Measurements from ENCODE around the gene ZNF283. TPM values are rescaled to one million over a fixed set of nuclear protein-coding genes. Genes with fewer than 3 reads are reported as not detected.
"Not testable (repeated sequence)": the region's sequence is repeated elsewhere in the genome, so short reads cannot be mapped to it uniquely, and the experiment has no call there.

ZNF283 gene
- total RNA-seq, 2 donors from 2014 or later, result 8.1 to 15.3 TPM

DNA sequence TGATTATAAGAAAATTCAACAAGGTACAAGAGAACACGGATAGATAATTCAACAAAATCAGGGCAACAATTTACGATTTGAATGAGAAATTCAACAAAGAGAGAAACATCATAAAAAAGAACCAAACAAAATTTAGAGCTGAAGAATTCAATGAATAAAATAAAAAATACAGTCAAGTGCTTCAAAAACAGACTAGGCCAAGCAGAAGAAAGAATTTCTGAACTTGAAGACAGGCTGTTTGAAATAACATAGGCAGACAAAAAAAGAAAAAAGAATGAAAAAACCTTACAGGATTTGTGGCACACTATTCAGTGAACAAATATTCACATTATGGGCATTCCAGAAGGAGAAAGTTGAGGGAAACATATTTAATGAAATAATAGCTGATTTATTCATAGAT lies 31.1 kb downstream of the ZNF283 start:
- H3K27me3 ChIP-seq (replicated peaks; ENCODE audit: insufficient read depth), result no peaks in the 10 kb centered on the region
- ATAC-seq (ENCODE audit: insufficient number of reproducible peaks, low FRiP score, low read depth), result no peak
- DNase-seq (ENCODE audit: low spot score), result no peak
- H3K4me1 ChIP-seq (ENCODE audit: control insufficient read depth in 1 of 2, low read depth in 2 of 2), result no peaks in the 10 kb centered on the region
- no peak overlapping the region for H3K27ac ChIP-seq
- no peak overlapping the region for H3K4me3 ChIP-seq
- TF ChIP-seq, protein P1, sequence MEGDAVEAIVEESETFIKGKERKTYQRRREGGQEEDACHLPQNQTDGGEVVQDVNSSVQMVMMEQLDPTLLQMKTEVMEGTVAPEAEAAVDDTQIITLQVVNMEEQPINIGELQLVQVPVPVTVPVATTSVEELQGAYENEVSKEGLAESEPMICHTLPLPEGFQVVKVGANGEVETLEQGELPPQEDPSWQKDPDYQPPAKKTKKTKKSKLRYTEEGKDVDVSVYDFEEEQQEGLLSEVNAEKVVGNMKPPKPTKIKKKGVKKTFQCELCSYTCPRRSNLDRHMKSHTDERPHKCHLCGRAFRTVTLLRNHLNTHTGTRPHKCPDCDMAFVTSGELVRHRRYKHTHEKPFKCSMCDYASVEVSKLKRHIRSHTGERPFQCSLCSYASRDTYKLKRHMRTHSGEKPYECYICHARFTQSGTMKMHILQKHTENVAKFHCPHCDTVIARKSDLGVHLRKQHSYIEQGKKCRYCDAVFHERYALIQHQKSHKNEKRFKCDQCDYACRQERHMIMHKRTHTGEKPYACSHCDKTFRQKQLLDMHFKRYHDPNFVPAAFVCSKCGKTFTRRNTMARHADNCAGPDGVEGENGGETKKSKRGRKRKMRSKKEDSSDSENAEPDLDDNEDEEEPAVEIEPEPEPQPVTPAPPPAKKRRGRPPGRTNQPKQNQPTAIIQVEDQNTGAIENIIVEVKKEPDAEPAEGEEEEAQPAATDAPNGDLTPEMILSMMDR (IDR thresholded peaks at IDR 0.05), result no peak
- peaks cover 5% of the 10 kb centered on the region for H3K36me3 ChIP-seq
- H3K9me3 ChIP-seq, result peaks cover 94% of the 10 kb centered on the region

DNA sequence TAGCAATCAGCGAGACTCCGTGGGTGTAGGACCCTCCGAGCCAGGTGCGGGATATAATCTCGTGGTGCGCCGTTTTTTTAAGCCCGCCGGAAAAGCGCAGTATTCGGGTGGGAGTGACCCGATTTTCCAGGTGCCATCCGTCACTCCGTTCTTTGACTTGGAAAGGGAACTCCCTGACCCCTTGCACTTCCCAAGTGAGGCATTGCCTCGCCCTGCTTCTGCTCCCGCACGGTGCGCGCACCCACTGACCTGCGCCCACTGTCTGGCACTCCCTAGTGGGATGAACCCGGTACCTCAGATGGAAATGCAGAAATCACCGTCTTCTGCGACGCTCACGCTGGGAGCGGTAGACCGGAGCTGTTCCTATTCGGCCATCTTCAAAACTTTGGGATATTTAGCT lies 39.8 kb downstream of the ZNF283 start:
- not testable (repeated sequence) for H3K4me1 ChIP-seq (ENCODE audit: control insufficient read depth in 1 of 2, low read depth in 2 of 2); H3K36me3 ChIP-seq; ATAC-seq (ENCODE audit: insufficient number of reproducible peaks, low FRiP score, low read depth); H3K4me3 ChIP-seq; DNase-seq (ENCODE audit: low spot score); H3K27ac ChIP-seq; H3K27me3 ChIP-seq (replicated peaks; ENCODE audit: insufficient read depth)
- peaks cover 75% of the 10 kb centered on the region for H3K9me3 ChIP-seq

DNA sequence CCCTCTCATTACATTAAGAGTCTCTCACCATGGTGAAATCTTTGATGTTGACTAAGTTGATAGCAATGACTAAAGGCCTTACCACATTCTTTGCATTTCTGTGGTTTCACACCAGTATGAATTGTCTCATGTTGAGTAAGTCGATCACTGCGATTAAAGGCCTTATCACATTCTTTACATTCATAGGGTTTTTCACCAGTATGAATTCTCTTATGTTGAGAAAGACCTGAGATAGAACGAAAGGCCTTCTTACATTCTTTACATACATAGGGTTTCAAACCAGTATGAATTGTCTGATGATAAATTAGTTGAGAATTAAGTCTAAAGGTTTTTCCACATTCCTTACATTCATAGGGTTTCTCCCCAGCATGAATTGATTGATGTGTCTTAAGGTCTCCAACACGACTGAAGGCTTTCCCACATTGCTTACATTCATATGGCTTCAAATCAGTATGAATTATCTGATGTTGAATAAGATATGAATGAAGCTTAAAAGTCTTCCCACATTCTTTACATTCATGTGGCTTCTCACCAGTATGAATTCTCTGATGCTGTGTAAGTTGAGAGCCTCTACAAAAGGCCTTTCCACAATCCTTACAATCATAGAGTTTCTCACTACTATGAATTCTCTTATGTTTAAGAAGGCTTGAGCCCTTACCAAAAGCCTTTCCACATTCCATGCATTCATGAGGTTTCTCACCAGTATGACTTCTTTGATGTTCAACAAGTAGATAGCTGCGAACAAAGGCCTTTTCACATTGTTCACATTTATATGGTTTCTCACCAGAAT lies 45.6 kb downstream of the ZNF283 start:
- TF ChIP-seq, protein P1 (IDR thresholded peaks at IDR 0.05), result no peak
- no peaks in the 10 kb centered on the region for H3K27me3 ChIP-seq (replicated peaks; ENCODE audit: insufficient read depth)
- no peak overlapping the region for H3K4me3 ChIP-seq
- DNase-seq (ENCODE audit: low spot score), result no peak
- H3K4me1 ChIP-seq (ENCODE audit: control insufficient read depth in 1 of 2, low read depth in 2 of 2), result no peaks in the 10 kb centered on the region
- H3K36me3 ChIP-seq, result peaks cover 7% of the 10 kb centered on the region
- ATAC-seq (ENCODE audit: insufficient number of reproducible peaks, low FRiP score, low read depth), result no peak
- peaks cover 93% of the 10 kb centered on the region for H3K9me3 ChIP-seq
- no peak overlapping the region for H3K27ac ChIP-seq

DNA sequence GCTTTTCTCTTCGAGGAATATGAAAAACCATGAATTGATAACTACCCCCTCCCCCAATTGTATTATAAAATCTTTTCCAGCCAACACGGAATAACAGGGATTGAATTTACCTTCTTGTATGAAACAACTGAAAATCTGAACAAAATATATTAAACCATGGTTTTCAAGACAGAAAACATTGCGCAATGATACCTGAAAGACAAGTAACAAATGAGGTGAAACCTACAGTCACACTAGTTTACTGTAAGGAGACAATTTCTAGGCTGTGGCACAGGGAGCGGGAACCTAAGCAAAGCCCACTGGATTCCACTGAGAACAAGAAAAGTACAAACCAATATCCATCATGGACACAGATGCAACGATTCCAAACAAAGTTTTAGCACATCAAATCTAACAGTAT lies 53.4 kb downstream of the ZNF283 start:
- no peak overlapping the region for H3K4me3 ChIP-seq
- DNase-seq (ENCODE audit: low spot score), result no peak
- TF ChIP-seq, protein P1 (IDR thresholded peaks at IDR 0.05), result no peak
- H3K9me3 ChIP-seq, result peaks cover 84% of the 10 kb centered on the region
- H3K27me3 ChIP-seq (replicated peaks; ENCODE audit: insufficient read depth), result no peaks in the 10 kb centered on the region
- H3K27ac ChIP-seq, result no peak overlapping the region
- no peak for ATAC-seq (ENCODE audit: insufficient number of reproducible peaks, low FRiP score, low read depth)
- no peaks in the 10 kb centered on the region for H3K4me1 ChIP-seq (ENCODE audit: control insufficient read depth in 1 of 2, low read depth in 2 of 2)
- no peaks in the 10 kb centered on the region for H3K36me3 ChIP-seq

DNA sequence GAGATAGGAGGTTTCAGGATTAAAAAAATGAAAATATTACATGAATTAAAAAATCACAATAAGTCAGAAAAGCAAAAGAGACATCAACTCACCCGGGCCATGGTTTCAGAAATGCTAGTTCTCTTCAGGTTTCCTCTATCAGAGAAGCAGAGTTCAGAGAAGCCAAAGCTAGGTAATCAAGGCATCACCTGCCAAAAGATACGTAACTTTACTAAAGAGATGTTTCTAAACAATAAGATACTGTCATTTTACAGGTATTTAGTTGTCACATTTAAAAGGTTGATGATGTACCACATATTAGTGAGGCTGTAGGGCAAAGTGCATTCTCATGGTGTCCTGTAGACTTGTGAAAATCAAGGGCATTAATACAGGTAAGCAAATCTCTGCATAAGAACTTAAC lies 56.7 kb downstream of the ZNF283 start, which contains the start of gene ZNF404:
ZNF404 (minus strand) TSS at position 101 of the 400 bp plus-strand sequence.
- H3K36me3 ChIP-seq, result no peaks in the 10 kb centered on the region
- DNase-seq (ENCODE audit: low spot score), result no peak
- H3K27me3 ChIP-seq (replicated peaks; ENCODE audit: insufficient read depth), result no peaks in the 10 kb centered on the region
- no peak within 1 kb of the TSS for H3K27ac ChIP-seq
- no peaks in the 10 kb centered on the region for H3K4me1 ChIP-seq (ENCODE audit: control insufficient read depth in 1 of 2, low read depth in 2 of 2)
- TF ChIP-seq, protein P1 (IDR thresholded peaks at IDR 0.05), result no peak
- ATAC-seq (ENCODE audit: insufficient number of reproducible peaks, low FRiP score, low read depth), result no peak
- H3K4me3 ChIP-seq, result no peak within 1 kb of the TSS
- H3K9me3 ChIP-seq, result peaks cover 81% of the 10 kb centered on the region
